ENCODE results near the gene HOXA11.

Gene HOXA11

GRCh38 chr7:27145165-27145913, 39.7 kb downstream of the HOXA11 start:
- Mint-ChIP-seq H3K27me3 (ENCODE audit: low read depth) (peaks cover 10% of the 10 kb centered on the region), H3K4me3 (peak overlapping the region; percentile 95 to 98 (median 96)), H3K4me1 (peaks cover 71% of the 10 kb centered on the region), H3K9me3 (no peaks in the 10 kb centered on the region), H3K36me3 (ENCODE audit: low read depth) (peaks cover 83% of the 10 kb centered on the region), H3K27ac (peak overlapping the region; percentile 97 to 100 (median 99))
- TF ChIP-seq CTCF (IDR thresholded peaks at IDR 0.05; ENCODE audit: unreplicated experiment in 3 of 3) = no peak

GRCh38 chr7:27144781-27145164, 40.3 kb downstream of the HOXA11 start:
- Mint-ChIP-seq H3K4me1 (peaks cover 74% of the 10 kb centered on the region), H3K36me3 (ENCODE audit: low read depth) (peaks cover 86% of the 10 kb centered on the region), H3K27me3 (ENCODE audit: low read depth) (peaks cover 10% of the 10 kb centered on the region), H3K27ac (peak overlapping the region; percentile 97 to 100 (median 99)), H3K9me3 (no peaks in the 10 kb centered on the region), H3K4me3 (peak overlapping the region; percentile 95 to 98 (median 96))
- TF ChIP-seq CTCF (IDR thresholded peaks at IDR 0.05; ENCODE audit: unreplicated experiment in 3 of 3) = no peak

- Mint-ChIP-seq H3K4me1 (peaks cover 76% of the 10 kb centered on the region), H3K27ac (peak overlapping the region; percentile 97 to 100 (median 99))
Observed at GRCh38 chr7:27143950-27144780, 40.9 kb downstream of the HOXA11 start.

GRCh38 chr7:27143023-27143949, 41.7 kb downstream of the HOXA11 start, which contains the start of gene HOXA5:
TSS of gene HOXA5 (minus strand) at chr7:27143681. CDS start at chr7:27143607, 74 bp downstream.
- Mint-ChIP-seq H3K4me3 (peak within 1 kb of the TSS; percentile 95 to 98 (median 96)), H3K27me3 (ENCODE audit: low read depth) (peaks cover 10% of the 10 kb centered on the region), H3K27ac (peak within 1 kb of the TSS; percentile 98 to 100 (median 99)), H3K9me3 (no peaks in the 10 kb centered on the region), H3K36me3 (ENCODE audit: low read depth) (peaks cover 85% of the 10 kb centered on the region), H3K4me1 (peaks cover 82% of the 10 kb centered on the region)
- peak; percentile 82 to 97 (median 94) for TF ChIP-seq CTCF (IDR thresholded peaks at IDR 0.05; ENCODE audit: unreplicated experiment in 3 of 3)

More at GRCh38 chr7:27143950-27144780, 40.9 kb downstream of the HOXA11 start:
- peaks cover 83% of the 10 kb centered on the region for H3K36me3 Mint-ChIP-seq (ENCODE audit: low read depth)
- peaks cover 10% of the 10 kb centered on the region for H3K27me3 Mint-ChIP-seq (ENCODE audit: low read depth)
- TF ChIP-seq CTCF (IDR thresholded peaks at IDR 0.05; ENCODE audit: unreplicated experiment in 3 of 3) = no peak
- H3K4me3 Mint-ChIP-seq = peak overlapping the region; percentile 95 to 98 (median 96)
- H3K9me3 Mint-ChIP-seq = no peaks in the 10 kb centered on the region

GRCh38 chr7:27142580-27143022, 42.4 kb downstream of the HOXA11 start:
- H3K27me3 Mint-ChIP-seq (ENCODE audit: low read depth) = peaks cover 10% of the 10 kb centered on the region
- peak overlapping the region; percentile 95 to 98 (median 96) for H3K4me3 Mint-ChIP-seq
- H3K4me1 Mint-ChIP-seq = peaks cover 85% of the 10 kb centered on the region
- peaks cover 86% of the 10 kb centered on the region for H3K36me3 Mint-ChIP-seq (ENCODE audit: low read depth)
- TF ChIP-seq CTCF (IDR thresholded peaks at IDR 0.05; ENCODE audit: unreplicated experiment in 3 of 3) = no peak
- no peaks in the 10 kb centered on the region for H3K9me3 Mint-ChIP-seq
- H3K27ac Mint-ChIP-seq = peak overlapping the region; percentile 98 to 100 (median 99)
